PC-3 (cell line): Measurements from ENCODE around the gene TXNIP. TPM values are rescaled to one million over a fixed set of nuclear protein-coding genes. Genes with fewer than 3 reads are reported as not detected.

Experiments used
- ATAC-seq: fragments of 200-7000 bp; cut with Tn5 transposase; 2 replicates; pipeline ENCODE4 v1.9.1; 2020; ENCODE audit warnings: mild to moderate bottlenecking, moderate library complexity
- BruUV-seq: library from RNA; stranded (reverse); fragments of 400-500 nt; replicated peaks from 2 replicates; lab custom pipeline; 2021; lab: Mats Ljungman, UMichigan
- CTCF ChIA-PET: fragments of 300-600 bp; sonication (Branson Sonifier 250); formaldehyde crosslinking; loops from one replicate; lab custom pipeline; 2022; ENCODE audit warnings: antibody characterized with exemption; lab: Charles Lee
- POLR2A ChIA-PET: fragments of 300-600 bp; sonication (Branson Sonifier 250); formaldehyde crosslinking; loops from one replicate; lab custom pipeline; 2022; ENCODE audit warnings: antibody characterized with exemption; ENCODE audit not compliant: unreplicated experiment; lab: Charles Lee
- DNase-seq: peaks from one replicate; pipeline ENCODE4 v3.0.0-alpha.2; 2015
- H2AFZ ChIP-seq: fragments of 300-600 bp; sonication (generic); 2 replicates; pipeline ENCODE4 v1.6.0; 2016; ENCODE audit warnings: antibody characterized with exemption, low read length
- H3F3A ChIP-seq: fragments of 300-600 bp; sonication (generic); one replicate; pipeline ENCODE4 v1.6.0; 2017; ENCODE audit warnings: antibody characterized with exemption, low read length, control low read depth, mild to moderate bottlenecking; ENCODE audit not compliant: unreplicated experiment
- H3K27ac ChIP-seq: fragments of 300-600 bp; sonication (generic); 2 replicates; pipeline ENCODE4 v1.5.1; 2016; ENCODE audit warnings: mild to moderate bottlenecking, low read length
- H3K27me3 ChIP-seq: fragments of 300-600 bp; sonication (generic); 2 replicates; pipeline ENCODE4 v1.6.1; 2016; ENCODE audit warnings: low read length, mixed read lengths
- H3K36me3 ChIP-seq: fragments of 300-600 bp; sonication (generic); 2 replicates; pipeline ENCODE4 v1.6.1; 2016; ENCODE audit warnings: low read depth, mixed run types, low read length, mixed read lengths
- H3K4me1 ChIP-seq: fragments of 300-600 bp; sonication (generic); 2 replicates; pipeline ENCODE4 v1.5.1; 2016; ENCODE audit warnings: low read length; ENCODE audit not compliant: insufficient read depth
- H3K4me2 ChIP-seq: fragments of 300-600 bp; sonication (generic); 2 replicates; pipeline ENCODE4 v1.6.0; 2016; ENCODE audit warnings: low read length
- H3K4me3 ChIP-seq: fragments of 300-600 bp; sonication (generic); 2 replicates; pipeline ENCODE4 v1.5.1; 2016; ENCODE audit warnings: mild to moderate bottlenecking, low read length, mixed read lengths
- H3K79me2 ChIP-seq: fragments of 300-600 bp; sonication (generic); 2 replicates; pipeline ENCODE4 v1.6.1; 2017; ENCODE audit warnings: low read length, mixed read lengths
- H3K9ac ChIP-seq: fragments of 300-600 bp; sonication (generic); 2 replicates; pipeline ENCODE4 v1.6.0; 2016; ENCODE audit warnings: mild to moderate bottlenecking, low read length
- H3K9me2 ChIP-seq: fragments of 300-600 bp; sonication (generic); replicated peaks from 2 replicates; pipeline ENCODE4 v1.6.1; 2016; ENCODE audit warnings: mixed run types, low read length, mixed read lengths
- H3K9me3 ChIP-seq: fragments of 300-600 bp; sonication (generic); 2 replicates; pipeline ENCODE4 v1.6.1; 2016; ENCODE audit warnings: low read length, mixed read lengths
- H4K20me1 ChIP-seq: fragments of 300-600 bp; sonication (generic); 2 replicates; pipeline ENCODE4 v1.6.1; 2016; ENCODE audit warnings: low read length, mixed read lengths
- EZH2 ChIP-seq: fragments of 300-600 bp; sonication (generic); IDR thresholded peaks from one replicate; pipeline ENCODE4 v1.6.1; 2017; ENCODE audit warnings: antibody characterized with exemption, mild to moderate bottlenecking, low read length; ENCODE audit not compliant: unreplicated experiment
- EZH2phosphoT487 ChIP-seq: fragments of 300-600 bp; sonication (generic); IDR thresholded peaks from 2 replicates; pipeline ENCODE4 v1.6.1; 2018; ENCODE audit warnings: mild to moderate bottlenecking, antibody characterized with exemption, low read length, borderline replicate concordance
- intact Hi-C: fragments of 100-400 bp; cut with micrococcal nuclease; formaldehyde crosslinking; loops from 2 replicates; pipeline ENCODE4 v1.9.0; 2023
- total RNA-seq: library from RNA; depleted of rRNA; stranded (reverse); fragments of >200 nt; gene quantifications from 2 replicates; pipeline ENCODE4 v1.2.3, GENCODE V29; 2014
- TF ChIP-seq, protein P1 (sequence below): fragments of 300-600 bp; sonication (generic); conservative IDR thresholded peaks from 2 replicates; pipeline ENCODE4 v1.5.1; 2017; ENCODE audit warnings: antibody characterized with exemption, low read depth, mild to moderate bottlenecking, low read length

Gene TXNIP
- total RNA-seq, 1 experiment from 2014 or later = 45.3 TPM

DNA sequence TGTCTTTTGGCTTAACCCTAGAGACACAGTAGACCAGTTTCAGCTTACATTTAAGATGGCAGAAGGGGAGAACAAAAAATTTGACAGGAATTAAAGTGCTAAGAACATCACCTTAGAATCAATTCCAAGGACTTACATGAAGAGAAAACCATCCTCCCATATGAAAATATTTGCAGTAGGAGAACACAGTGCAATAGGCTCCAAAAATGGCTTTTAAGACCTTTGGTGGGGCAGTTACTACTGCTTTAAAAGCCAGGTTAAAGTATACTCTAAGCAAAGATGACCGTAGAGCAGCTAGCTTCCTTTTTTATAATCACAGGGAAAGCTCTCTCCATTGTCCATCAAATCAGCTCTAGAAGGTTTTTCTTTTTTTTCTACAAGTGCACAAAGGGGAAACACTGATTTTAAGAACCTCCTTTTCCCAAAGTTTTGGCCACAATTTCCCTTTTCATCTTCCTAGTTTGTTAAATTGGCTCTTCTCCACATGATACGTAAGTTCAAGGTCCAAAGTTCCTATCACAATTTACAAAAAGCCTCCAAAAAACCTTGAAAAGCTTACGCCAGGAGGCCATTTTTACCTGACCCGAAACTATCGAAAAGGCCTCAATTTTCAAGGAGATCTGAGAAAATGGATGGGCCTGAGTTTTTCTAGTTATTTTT is 3.3 kb downstream of the TXNIP start:
- ATAC-seq = no peak
- TF ChIP-seq EZH2phosphoT487 = no peak
- TF ChIP-seq, protein P1, sequence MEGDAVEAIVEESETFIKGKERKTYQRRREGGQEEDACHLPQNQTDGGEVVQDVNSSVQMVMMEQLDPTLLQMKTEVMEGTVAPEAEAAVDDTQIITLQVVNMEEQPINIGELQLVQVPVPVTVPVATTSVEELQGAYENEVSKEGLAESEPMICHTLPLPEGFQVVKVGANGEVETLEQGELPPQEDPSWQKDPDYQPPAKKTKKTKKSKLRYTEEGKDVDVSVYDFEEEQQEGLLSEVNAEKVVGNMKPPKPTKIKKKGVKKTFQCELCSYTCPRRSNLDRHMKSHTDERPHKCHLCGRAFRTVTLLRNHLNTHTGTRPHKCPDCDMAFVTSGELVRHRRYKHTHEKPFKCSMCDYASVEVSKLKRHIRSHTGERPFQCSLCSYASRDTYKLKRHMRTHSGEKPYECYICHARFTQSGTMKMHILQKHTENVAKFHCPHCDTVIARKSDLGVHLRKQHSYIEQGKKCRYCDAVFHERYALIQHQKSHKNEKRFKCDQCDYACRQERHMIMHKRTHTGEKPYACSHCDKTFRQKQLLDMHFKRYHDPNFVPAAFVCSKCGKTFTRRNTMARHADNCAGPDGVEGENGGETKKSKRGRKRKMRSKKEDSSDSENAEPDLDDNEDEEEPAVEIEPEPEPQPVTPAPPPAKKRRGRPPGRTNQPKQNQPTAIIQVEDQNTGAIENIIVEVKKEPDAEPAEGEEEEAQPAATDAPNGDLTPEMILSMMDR = no peak
- TF ChIP-seq EZH2 = no peak
- Histone ChIP-seq H3K36me3 (peaks cover 34% of the 10 kb centered on the region), H3K4me2 (peak overlapping the region; percentile 98), H3F3A (peaks cover 9% of the 10 kb centered on the region), H3K27me3 (no peaks in the 10 kb centered on the region), H3K9me2 (no peaks in the 10 kb centered on the region), H3K9ac (no peak overlapping the region), H3K4me3 (peak overlapping the region; percentile 99; the same call in 1 of the 2 replicates), H3K79me2 (peaks cover 44% of the 10 kb centered on the region), H3K4me1 (peaks cover 34% of the 10 kb centered on the region), H4K20me1 (peaks cover 34% of the 10 kb centered on the region), H3K9me3 (no peaks in the 10 kb centered on the region), H3K27ac (no peak overlapping the region), H2AFZ (no peak overlapping the region)
- ChIA-PET CTCF (no interaction called here), POLR2A (no interaction called here)
- no TSS peak for BruUV-seq
- no peak for DNase-seq
- intact Hi-C loops = no loop called here

DNA sequence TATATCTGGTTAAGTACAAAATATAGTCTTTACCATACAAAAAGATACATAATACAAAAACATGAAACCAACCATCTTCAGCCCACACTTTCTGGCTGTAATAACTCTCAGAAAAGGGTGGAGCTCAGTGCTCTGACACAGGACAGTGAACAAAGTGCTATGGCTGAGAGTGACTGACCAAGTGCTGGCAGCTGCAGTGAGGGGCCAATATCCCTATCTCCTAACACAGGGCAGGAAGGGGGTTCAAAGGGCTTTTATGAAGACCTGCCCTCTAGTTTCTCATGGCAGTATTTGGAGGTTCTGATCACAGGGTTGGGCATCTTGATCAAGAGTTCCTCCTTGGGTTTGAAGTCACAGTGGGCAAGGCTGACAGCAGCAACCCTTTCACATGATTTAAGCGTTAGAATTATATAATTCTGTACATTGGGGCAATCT is 3.9 kb downstream of the TXNIP start:
- no peak for ATAC-seq
- Histone ChIP-seq H3K9ac (no peak overlapping the region), H3K4me3 (no peak overlapping the region), H3K9me2 (no peaks in the 10 kb centered on the region), H4K20me1 (peaks cover 34% of the 10 kb centered on the region), H3K27ac (no peak overlapping the region), H3K9me3 (no peaks in the 10 kb centered on the region), H3F3A (peaks cover 9% of the 10 kb centered on the region), H3K27me3 (no peaks in the 10 kb centered on the region), H3K36me3 (peaks cover 34% of the 10 kb centered on the region), H3K79me2 (peaks cover 44% of the 10 kb centered on the region), H3K4me2 (no peak overlapping the region), H3K4me1 (peaks cover 31% of the 10 kb centered on the region), H2AFZ (no peak overlapping the region)
- ChIA-PET CTCF (no interaction called here), POLR2A (no interaction called here)
- BruUV-seq = no TSS peak
- intact Hi-C loops = no loop called here
- no peak for DNase-seq
- no peak for TF ChIP-seq EZH2
- TF ChIP-seq, protein P1 = no peak
- no peak for TF ChIP-seq EZH2phosphoT487

DNA sequence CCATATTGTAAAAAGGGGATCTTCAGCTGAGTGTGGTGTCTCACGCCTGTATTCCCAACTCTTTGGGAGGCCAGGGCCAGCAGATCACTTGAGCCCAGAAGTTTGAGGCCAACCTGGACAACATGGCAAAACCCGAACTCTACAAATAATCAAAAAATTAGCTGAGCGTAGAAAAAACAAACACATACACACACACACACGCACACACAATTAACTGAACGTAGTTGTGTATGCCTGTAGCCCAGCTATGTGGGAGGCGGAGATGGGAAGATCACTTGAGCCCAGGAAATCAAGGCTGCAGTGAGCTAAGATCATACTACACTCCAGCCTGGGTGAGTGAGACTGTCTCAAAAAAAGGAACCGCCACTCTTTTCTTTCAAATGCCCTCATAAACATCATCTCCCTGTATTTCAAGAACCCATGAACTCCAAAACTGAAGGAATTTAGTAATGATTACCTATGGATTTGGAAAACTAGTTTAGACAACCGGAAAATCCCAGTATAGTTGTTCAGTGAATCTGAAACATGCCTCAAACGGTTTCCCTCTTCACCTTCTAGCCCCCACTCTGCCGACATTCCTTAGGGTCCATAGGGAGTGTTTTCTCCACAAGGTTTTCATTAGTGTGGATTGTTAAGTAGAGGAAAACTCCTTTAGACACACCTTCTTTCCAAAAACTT is 4.5 kb downstream of the TXNIP start:
- peaks cover 41% of the 10 kb centered on the region for H3K79me2 ChIP-seq
- no peak overlapping the region for H3K4me3 ChIP-seq
- H3K27ac ChIP-seq = no peak overlapping the region
- H3K4me2 ChIP-seq = no peak overlapping the region
- no peaks in the 10 kb centered on the region for H3K9me2 ChIP-seq
- ChIA-PET CTCF (interaction anchor here (0.6 kb wide), 1 partner anchor 41 kb away, joined by 3 read pairs; no protein-coding TSS in a partner anchor), POLR2A (no interaction called here)
- no peak overlapping the region for H2AFZ ChIP-seq
- peaks cover 34% of the 10 kb centered on the region for H4K20me1 ChIP-seq
- no peak for DNase-seq
- no TSS peak for BruUV-seq
- no peak for TF ChIP-seq EZH2phosphoT487
- TF ChIP-seq, protein P1 = no peak
- no peak for TF ChIP-seq EZH2
- peaks cover 34% of the 10 kb centered on the region for H3K36me3 ChIP-seq
- intact Hi-C loops = no loop called here
- no peak overlapping the region for H3K9ac ChIP-seq
- no peak for ATAC-seq
- no peaks in the 10 kb centered on the region for H3K9me3 ChIP-seq
- H3F3A ChIP-seq = peaks cover 9% of the 10 kb centered on the region
- peaks cover 25% of the 10 kb centered on the region for H3K4me1 ChIP-seq
- no peaks in the 10 kb centered on the region for H3K27me3 ChIP-seq
